Stimulated activated CD8-positive, alpha-beta memory T cell treated with anti-CD3 and anti-CD28 coated beads, Interleukin-7, amount 100 ng/mL, for 4 hours (primary cell): ENCODE data around the gene AGO3.
"Not testable (repeated sequence)": the region's sequence is repeated elsewhere in the genome, so short reads cannot be mapped to it uniquely, and the experiment has no call there.

Experiments used
- DNase-seq, 2 donors: peaks; one replicate each; pipeline ENCODE4 v3.0.0-alpha.2; 2020; ENCODE audit warnings: low read depth in 2 of 2

AGO3 gene

DNA sequence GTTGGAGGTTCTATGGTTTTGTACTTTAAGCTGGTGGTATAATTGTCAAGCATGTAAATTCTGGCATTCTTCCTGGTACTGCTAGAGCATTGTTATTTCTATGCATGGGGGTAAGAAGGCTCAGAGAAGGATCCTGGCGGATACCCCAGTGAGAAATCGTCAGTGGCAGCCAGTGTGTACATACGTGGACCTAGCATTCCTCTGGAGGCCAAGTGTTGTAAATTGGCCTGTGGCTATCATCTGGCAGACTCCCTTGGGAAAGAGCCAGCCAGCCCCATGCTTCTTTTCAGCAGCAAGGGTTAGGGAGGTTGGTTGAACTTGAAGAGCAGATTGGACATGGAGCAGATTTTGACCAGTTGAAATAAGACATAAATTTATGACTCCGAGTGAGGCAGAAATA lies 5.2 kb upstream of the AGO3 start:
- DNase-seq = no peak

DNA sequence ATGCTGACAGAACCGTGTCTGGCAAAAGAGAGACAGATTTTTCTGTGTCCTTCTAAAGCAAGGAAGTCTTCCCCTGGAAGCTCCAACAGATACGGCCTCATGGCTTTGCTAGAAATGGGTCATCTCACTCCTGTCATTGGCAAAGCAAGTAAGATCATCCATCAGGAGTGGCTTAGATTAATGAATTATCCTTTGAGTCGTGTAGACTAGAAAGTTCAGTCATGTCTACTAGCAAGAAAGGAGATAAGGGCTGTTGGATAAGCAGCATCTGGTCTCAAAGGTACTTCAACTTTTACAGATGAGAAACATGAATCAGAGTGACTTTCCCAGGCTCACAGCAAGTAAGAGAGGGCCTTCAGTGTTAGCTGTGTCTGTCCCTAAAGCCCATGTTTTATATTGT lies 3.4 kb upstream of the AGO3 start:
- DNase-seq = no peak

DNA sequence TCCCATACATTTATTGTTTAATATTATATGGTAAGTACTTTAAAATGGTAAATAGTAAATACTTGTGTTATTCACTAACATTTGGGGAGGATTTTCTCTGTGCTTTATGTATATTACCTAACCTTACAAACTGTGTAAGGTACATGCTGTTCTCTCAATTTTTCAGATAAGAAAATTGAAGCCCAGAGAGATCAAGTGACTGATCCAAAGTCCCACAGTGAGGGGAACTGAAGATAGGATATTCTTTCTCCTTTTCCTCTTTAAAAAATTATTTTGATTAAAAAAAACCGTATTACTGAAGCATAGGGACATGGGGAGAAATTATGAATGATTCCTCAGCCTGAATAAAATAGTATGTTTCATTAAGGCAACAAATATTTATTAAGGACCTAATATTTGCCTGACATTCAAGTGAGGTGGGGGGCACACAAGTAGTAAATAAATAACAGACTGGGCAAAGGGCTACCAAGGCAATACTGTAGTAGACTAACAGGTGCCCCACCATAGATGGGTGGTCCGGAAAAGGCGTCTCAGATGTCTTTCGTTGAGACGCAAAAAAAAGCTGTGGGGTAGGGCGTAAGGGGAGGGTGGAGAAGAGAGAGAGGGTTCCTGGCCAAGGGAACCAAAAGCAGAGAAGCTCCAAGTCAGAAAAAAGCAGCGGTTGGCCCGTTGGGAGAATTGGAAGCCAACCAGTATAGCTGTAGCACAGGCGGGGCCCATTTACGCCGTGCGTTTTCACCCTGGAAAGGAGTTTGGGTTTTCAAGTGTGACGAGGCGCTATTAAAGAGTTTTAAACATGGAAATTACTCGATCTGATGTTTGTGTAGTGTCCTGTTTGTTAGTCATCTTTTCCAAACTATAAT lies 944 bp upstream of the AGO3 start:
- DNase-seq = peak; percentile 10 to 16

DNA sequence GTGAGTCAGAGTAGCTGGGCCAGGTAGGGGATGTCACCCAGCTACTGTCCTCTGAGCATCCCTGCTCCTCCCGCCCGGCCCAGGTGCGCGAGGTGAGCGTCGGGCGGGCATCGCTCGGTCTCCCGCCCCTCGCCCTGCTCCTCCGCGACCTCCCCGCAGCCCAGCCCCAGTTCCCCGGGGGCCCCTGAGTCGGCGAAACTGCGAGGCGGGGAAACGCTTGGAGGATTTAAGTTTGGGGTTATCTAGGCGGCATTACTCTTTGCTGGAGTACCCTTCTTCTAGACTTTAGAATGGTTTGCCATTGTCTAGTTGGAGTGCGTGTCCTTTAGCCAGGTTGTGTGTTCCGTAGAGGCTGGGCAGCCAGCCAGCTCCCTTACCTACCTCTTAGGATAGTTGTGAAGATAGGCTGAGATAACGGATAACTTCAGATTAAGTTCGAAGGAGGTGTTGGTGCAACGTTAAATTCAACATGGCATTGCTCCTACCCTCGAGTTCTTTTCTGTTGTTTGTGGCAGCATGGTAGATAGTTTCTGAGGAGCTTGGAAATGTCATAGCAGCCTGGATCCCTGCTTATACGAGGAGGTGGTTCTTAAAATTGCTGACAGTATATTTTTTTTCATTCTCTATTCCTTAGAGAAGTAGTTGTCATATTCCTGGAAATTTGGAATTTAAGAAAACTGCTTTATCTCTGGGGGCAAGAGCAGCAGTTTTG lies 697 bp downstream of the AGO3 start:
- no peak for DNase-seq

DNA sequence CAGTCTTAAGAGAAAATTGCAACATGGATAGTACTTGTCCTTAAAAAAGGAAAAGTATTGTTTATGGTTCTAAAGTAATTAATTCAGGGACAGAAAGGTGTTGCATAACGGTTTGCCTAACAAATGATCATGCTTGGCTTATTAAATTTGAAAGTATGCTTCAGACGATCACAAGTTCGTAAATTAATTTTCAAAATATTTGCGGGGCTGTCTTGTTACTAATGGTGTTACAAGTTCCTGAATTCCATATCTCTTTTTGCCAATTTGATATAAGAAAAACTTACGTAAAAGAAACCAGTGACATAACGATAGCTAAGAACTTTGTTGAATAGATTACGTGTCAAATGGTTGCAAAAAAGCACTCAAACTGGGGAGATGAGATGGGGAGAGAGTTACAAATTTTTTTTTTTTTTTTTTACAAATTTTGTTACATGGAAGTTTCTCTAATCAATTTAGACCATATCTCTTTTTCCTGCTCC lies 1.3 kb downstream of the AGO3 start:
- DNase-seq = no peak

DNA sequence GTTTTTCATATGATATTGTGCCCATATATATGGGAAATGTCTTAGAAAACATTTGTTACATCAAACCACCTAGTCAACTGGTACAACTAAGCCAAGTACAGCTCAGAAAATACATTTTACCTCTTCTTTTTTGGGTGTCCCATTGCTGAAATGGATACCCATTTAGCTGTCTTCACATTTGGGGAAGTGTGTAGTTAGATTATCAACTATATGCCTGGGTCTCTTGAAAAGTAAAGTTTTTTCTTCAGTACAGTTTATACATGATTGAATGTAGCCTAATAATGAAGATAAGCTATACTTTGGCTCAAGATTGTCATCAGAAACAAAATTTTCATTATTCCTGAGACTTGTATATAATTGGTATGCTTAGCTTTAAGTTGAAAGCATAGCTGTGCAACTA lies 2.0 kb downstream of the AGO3 start:
- DNase-seq = no peak

DNA sequence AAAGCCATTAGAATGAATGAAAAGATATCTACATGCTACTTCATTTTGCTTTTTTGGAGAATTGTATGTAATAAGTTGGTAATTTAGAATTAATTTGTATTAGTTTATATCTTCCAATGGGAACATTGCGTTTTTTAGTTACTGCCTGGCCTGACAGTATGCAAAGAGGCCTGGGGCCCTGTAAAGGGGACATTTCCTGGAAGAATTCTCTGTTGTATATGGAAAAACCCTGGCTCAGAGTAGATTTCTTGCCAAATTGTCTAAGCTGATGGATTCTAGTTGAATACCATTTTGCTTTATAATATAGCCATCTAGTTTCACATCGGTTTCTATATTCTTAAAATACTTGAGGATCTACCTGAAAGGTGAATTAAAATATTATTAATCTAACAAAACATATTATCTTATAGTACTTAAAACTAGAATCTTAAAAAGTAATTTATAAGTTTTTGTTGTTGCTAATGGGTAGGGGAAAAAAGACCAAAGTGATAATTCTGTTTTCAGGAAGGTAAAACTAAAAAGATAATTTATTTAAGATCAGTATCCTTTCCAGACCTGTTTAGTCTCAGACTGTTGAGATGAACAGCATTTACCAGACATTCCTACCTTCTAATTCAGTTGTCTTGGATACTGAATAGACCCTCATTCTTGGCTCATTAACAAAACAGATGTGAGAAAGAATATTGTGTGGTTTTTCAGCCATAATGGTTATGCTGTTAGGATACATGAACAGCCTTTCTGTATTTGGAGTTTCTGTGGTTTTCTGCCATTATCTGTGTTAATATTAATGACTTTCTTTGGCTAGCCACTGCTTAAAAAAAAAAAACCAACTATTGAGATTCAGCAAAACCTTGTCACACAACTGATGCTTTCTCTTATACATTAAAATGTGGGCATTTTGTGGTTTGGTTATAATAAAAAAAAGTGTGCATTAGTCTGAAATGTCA lies 4.8 kb downstream of the AGO3 start:
- DNase-seq = no peak

DNA sequence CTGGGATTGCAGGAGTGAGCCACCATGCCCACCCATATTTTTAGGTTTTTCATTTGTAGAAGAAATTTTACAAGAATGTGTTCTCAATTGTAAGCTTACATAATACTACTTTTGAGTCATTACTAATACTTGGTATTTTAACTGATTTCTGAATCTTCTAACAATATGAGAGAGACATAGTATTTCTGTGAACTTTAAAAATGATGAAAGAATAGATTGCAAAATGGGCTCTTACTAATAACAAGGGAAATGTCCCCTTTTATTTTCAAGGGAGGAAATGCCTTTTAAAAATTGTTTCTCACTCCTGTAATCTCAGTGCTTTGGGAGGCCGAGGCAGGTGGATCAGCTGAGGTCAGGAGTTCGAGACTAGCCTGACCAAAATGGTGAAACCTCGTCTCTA lies 5.9 kb downstream of the AGO3 start:
- DNase-seq = no peak

DNA sequence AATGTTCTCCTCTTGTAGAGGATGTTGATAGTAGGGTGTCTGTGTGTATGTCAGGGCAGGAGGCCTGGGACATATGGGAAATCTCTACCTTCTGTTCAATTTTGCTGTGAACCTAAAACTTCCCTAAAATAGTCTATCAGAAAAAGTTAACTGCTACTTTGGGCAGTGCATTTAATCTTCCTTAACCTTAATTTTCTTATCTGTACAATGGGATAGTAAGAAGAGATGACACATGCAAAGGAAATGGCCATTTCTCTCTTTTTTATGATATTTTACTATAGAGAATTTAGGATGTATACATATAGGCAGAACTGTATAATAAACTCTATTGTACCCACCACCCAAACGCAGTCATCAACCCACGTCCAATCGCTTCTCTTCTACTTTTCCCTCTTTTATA lies 8.6 kb downstream of the AGO3 start:
- no peak for DNase-seq

DNA sequence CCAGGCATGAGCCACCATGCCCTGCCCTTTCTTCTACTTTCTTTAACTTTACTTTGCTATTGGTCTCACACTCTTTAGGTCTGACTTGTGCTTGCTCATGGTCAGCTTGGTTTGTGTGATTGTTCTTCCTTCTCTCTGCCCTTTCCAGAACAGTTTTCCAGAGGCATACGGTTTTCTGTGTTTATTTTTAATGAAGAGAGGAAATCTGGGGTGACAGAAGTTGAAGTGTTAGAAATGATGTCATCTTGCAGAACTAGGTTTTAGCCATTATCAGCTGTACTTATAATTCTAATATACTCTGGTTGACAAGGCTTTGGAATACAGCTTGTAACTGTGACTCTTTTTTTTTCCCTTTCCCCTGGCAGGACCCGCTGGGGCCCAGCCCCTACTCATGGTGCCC lies 14.4 kb downstream of the AGO3 start:
- no peak for DNase-seq

DNA sequence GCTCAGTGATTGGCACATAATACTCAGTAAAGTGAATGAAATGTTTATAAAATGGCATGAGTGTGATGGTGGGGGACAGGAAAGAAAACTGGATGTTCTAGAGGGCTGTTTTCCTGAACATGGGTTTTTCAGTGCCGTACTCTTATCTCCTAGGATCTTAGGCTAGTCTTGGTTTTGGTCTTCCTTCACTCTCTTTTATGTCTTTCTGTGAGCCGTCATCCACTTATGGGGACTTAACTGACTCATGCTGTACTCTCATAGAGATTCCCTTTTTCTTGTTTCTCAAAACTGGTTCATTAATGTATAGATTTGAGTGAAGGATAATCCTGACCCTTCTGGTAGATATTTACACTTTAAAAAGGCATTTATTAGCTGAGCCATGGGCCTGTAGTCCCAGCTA lies 16.6 kb downstream of the AGO3 start:
- DNase-seq = no peak

DNA sequence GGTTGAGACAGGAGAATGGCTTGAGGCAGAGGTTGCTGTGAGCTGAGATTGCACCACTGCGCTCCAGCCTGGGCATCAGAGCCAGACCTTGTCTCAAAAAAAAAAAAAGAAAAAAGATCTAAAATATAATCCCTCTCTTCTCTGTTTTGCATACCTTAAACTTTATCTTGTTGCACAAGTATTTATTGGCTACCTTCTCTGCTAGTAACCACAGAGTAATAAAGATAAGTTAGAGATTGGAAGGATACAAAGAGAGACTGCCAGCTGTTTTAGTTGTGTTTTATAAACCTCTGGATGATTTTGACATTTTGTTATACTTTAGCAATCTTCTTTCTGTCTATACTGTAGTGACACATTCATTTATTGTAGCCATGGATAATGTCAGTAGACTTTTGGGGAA lies 27.7 kb downstream of the AGO3 start:
- no peak for DNase-seq

DNA sequence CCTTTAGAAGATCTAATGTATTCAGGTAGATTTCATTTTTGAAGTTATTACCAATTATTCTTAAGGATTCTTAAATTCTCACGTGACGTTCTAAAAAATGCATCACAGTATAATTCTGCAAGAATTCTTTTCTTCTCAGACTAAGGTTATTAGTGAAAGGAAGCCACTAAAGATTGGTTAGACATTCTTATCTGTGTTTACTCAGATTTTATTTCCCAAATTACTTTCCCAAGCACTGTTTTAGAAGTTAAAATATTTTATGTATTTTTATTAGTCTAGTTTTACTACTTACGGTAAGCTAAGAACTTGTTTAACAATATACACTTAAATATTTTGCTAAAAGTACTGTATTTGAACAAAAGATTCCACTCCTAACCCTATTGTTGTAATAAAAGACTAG lies 28.4 kb downstream of the AGO3 start:
- DNase-seq = no peak

DNA sequence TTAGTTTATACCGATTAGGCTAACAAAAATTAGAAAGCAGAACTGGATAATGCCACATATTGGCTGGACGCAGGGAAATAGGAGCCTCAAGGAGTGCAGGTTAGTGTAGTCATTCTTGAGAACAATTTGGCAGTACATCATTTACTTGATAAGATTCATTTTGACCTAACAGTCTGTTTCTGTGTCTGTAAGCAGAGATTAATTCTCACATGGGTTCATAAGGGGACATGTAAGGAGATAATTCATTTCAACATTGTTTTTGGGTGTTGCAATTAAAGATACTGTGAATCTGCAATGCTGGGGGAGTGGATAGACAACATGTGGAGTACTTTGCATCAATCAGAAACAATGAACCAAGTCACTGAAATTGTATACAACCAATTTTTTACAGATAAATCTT lies 32.0 kb downstream of the AGO3 start:
- DNase-seq = no peak

DNA sequence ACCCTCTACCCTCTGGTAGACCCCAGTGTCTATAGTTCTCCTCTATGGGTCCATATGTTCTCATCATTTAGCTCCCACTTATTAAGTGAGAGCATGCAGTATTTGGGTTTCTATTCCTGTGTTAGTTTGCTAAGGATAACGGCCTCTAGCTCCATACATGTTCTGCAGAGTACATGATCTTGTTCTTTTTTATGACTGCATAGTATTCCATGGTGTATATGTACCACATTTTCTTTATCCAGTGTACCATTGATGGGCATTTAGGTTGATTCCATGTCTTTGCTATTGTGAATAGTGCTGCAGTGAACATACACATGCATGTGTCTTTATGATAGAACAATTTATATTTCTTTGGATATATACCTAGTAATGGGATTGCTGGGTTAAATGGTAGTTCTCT lies 33.4 kb downstream of the AGO3 start:
- DNase-seq = not testable (repeated sequence)

DNA sequence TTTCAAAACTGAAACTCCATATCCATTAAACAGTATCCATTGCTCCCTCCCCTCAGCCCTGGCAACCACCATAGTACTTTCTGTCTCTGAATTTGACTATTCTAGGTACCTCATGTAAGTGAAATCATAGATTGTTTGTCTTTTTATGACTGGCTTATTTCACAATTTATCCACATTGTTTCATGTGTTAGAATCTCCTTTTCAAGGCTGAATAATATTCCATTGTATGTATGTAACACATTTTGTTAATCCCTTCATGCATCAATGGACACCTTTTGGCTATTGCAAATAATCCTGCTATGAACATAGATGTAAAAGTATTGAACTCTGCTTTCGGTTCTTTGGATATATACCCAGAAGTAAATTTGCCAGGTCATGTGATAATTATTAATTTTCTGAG lies 37.5 kb downstream of the AGO3 start:
- no peak for DNase-seq

DNA sequence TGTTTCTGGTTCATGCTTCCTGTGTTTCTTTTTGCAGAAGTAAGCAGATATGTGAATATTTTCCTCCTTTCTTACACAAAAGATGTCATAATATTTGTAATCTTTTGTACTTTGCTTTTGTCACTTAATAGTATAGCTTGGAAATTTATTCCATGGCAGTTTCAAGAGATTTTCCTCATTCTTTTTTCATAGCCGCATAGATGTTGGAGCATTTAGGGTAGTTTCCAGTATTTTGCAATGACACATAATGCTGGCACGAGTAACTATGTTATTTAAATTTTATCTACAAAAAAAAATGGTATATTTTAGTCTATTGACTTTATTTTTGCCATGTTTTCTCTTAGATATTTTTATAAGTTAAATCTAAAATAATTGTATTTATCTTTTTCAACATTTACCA lies 40.7 kb downstream of the AGO3 start:
- DNase-seq = no peak

DNA sequence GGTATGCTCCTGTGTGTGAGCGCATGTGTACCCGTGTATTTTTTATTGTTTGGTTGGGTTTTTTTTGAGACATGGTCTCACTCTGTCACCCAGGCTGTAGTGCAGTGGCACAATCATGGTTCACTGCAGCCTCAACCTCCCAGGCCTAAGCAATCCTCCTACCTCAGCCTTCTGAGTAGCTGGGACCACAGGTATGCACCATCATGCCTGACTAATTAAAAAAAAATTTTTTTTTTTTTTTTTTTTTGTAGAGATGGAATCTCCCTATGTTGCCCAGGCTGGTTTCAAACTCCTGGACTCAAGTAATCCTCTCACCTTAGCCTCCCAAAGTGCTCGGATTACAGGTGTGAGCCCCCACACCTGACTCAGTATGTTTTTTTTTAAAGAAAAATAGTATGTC lies 41.7 kb downstream of the AGO3 start:
- not testable (repeated sequence) for DNase-seq

DNA sequence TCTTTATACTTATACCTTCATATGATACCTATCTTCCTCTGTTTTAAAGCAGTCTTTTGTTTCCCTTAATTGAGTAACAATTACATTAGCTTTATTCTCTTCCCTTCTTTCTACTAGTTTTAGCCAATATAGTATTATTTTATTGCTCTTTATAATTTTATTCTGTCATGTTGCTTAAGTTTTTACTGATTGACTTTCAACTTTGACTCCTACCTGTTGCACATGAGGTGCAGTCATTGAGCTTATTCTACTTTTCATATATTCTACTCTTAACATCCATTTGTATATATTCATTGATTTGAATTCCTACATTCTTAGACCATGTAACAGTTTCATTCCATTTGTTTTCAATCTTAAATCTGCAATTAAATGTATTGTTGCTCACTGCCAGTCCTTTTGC lies 49.2 kb downstream of the AGO3 start:
- no peak for DNase-seq

DNA sequence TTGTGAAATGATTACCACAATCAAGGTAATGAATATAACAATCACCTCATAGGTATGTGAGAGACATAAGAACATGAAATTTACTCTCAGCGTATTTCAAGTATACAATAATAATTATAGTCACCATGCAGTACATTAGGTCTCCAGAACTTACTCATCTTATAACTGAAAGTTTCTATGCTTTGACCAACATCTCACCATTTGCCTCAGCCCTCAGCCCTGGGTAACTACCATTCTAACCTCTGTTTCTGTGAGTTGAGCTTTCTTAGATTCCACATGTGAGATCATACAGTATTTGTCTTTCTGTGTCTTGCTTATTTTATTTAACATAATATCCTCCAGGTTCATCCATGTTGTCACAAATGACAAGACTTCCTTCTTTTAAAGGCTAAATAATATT lies 57.3 kb downstream of the AGO3 start:
- no peak for DNase-seq

DNA sequence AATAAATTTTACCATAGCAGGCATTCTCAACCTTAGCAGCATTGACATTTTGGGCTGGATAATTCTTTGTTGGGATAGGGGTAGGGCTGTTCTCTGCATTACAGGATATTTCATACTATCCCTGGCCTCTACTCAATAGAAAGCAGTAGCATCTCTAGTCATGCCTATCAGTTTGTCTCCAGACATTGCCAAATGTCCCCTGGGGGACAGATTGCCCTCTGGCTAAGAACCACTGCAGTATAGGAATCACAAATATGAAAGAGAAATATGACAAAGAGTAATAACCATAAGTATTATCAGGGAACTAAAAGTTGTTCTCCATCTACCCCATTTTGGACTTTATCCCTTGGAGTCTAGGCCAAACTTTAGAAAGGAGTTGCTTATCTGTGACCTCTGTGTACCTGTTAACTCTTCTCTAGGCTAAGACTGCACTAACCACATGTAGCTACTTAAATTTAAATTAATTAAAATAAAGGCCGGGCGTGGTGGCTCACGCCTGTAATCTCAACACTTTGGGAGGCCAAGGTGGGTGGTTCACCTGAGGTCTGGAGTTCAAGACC lies 76.1 kb downstream of the AGO3 start:
- DNase-seq = no peak

DNA sequence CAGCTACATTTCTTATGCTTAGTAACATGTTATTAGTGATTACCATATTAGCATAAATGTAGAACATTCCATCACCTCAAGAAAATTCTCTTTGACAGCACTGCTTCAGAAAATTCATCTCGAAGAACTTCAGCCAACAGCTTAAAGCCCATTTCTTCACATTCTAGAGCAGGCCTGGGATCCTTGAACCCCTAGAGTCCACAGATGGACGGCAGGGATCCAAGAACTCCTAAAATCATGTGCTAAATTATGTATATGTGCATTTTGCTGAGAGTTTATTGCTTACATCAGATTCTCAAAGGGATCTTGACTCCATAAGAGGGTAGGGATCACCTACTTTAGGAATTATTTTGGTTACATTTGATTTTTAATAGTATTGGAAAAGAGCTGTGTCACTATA lies 76.8 kb downstream of the AGO3 start:
- DNase-seq = no peak
